ENCODE data around the gene PLCH1.

- TF ChIP-seq CTCF (conservative IDR thresholded peaks at IDR 0.05) (no peak), ZFX (IDR thresholded peaks at IDR 0.05) (no peak)
Observed at GRCh38 chr3:155435821-155436220, 309.1 kb downstream of the PLCH1 start.

All from C4-2B (cell line).